SK-N-SH treated with all-trans-retinoic acid at 6 μM for 48 hours (cell line): ENCODE results near the gene CTBP2.

ENCODE experiments used
- ATAC-seq: fragments of 200-7000 bp; cut with Tn5 transposase; 3 replicates; pipeline ENCODE4 v1.9.1; 2020; ENCODE audit warnings: mild to moderate bottlenecking, moderate library complexity
- BACH2 ChIP-seq: fragments of 250-450 bp; sonication (Bioruptor Pico); IDR thresholded peaks from 2 replicates; pipeline ENCODE4 v1.9.0; 2021; ENCODE audit warnings: mild to moderate bottlenecking, borderline replicate concordance
- CREB5 ChIP-seq: fragments of 250-450 bp; sonication (Bioruptor Pico); IDR thresholded peaks from 2 replicates; pipeline ENCODE4 v1.5.1; 2020; ENCODE audit warnings: low read depth, mild to moderate bottlenecking, moderate library complexity
- CSDC2 ChIP-seq: fragments of 250-450 bp; sonication (Bioruptor Pico); IDR thresholded peaks from 2 replicates; pipeline ENCODE4 v1.5.0; 2020; ENCODE audit warnings: mild to moderate bottlenecking, moderate library complexity
- ESRRG ChIP-seq: fragments of 250-450 bp; sonication (Bioruptor Pico); IDR thresholded peaks from 2 replicates; pipeline ENCODE4 v1.6.1; 2021; ENCODE audit warnings: mild to moderate bottlenecking
- ISL1 ChIP-seq: fragments of 250-450 bp; sonication (Bioruptor Pico); IDR thresholded peaks from 2 replicates; pipeline ENCODE4 v2.1.2; 2022; ENCODE audit warnings: mild to moderate bottlenecking, moderate library complexity
- OSR1 ChIP-seq: fragments of 250-450 bp; sonication (Bioruptor Pico); IDR thresholded peaks from 2 replicates; pipeline ENCODE4 v1.8.0; 2022; ENCODE audit warnings: moderate library complexity, mild to moderate bottlenecking, inconsistent platforms
- PATZ1 ChIP-seq: fragments of 250-450 bp; sonication (Bioruptor Pico); IDR thresholded peaks from 2 replicates; pipeline ENCODE4 v1.8.0; 2020; ENCODE audit warnings: mild to moderate bottlenecking, moderate library complexity, borderline replicate concordance
- PPARA ChIP-seq: fragments of 250-450 bp; sonication (Bioruptor Pico); IDR thresholded peaks from 2 replicates; pipeline ENCODE4 v1.5.0; 2020; ENCODE audit warnings: mild to moderate bottlenecking, borderline replicate concordance
- SNAI2 ChIP-seq: fragments of 250-450 bp; sonication (Bioruptor Pico); IDR thresholded peaks from 2 replicates; pipeline ENCODE4 v1.5.0; 2020; ENCODE audit warnings: mild to moderate bottlenecking, moderate library complexity
- TCF4 ChIP-seq: fragments of 250-450 bp; sonication (Bioruptor Pico); IDR thresholded peaks from 2 replicates; pipeline ENCODE4 v1.8.0; 2021; ENCODE audit warnings: mild to moderate bottlenecking, moderate library complexity, borderline replicate concordance
- TOX ChIP-seq: fragments of 250-450 bp; sonication (Bioruptor Pico); IDR thresholded peaks from 2 replicates; pipeline ENCODE4 v1.8.0; 2021; ENCODE audit warnings: mild to moderate bottlenecking, moderate library complexity, borderline replicate concordance
- TSHZ2 ChIP-seq: fragments of 250-450 bp; sonication (Bioruptor Pico); IDR thresholded peaks from 2 replicates; pipeline ENCODE4 v1.5.0; 2020; ENCODE audit warnings: mild to moderate bottlenecking, moderate library complexity
- ZC3H10 ChIP-seq: fragments of 250-450 bp; sonication (Bioruptor Pico); IDR thresholded peaks from 2 replicates; pipeline ENCODE4 v1.5.1; 2021; ENCODE audit warnings: mild to moderate bottlenecking, moderate library complexity
- ZFP3 ChIP-seq: fragments of 250-450 bp; sonication (Bioruptor Pico); IDR thresholded peaks from 2 replicates; pipeline ENCODE4 v1.5.0; 2020; ENCODE audit warnings: mild to moderate bottlenecking, moderate library complexity
- ZFP30 ChIP-seq: fragments of 450-650 bp; formaldehyde crosslinking; IDR thresholded peaks from 2 replicates; pipeline ENCODE4 v1.5.0; 2022; ENCODE audit warnings: mild to moderate bottlenecking, moderate library complexity
- ZNF565 ChIP-seq: fragments of 450-650 bp; formaldehyde crosslinking; conservative IDR thresholded peaks from 2 replicates; pipeline ENCODE4 v1.5.0; 2020; ENCODE audit warnings: low read depth, mild to moderate bottlenecking, moderate library complexity
- ZNF70 ChIP-seq: fragments of 450-650 bp; formaldehyde crosslinking; IDR thresholded peaks from 2 replicates; pipeline ENCODE4 v1.5.0; 2020; ENCODE audit warnings: mild to moderate bottlenecking, moderate library complexity
- ZNF8 ChIP-seq: fragments of 450-650 bp; formaldehyde crosslinking; IDR thresholded peaks from 2 replicates; pipeline ENCODE4 v1.5.0; 2020; ENCODE audit warnings: mild to moderate bottlenecking, moderate library complexity
- TF ChIP-seq, protein P1 (sequence below): fragments of 250-450 bp; sonication (Bioruptor Pico); IDR thresholded peaks from 2 replicates; pipeline ENCODE4 v1.8.0; 2021; ENCODE audit warnings: low read depth, mild to moderate bottlenecking, moderate library complexity, borderline replicate concordance

CTBP2 gene

DNA sequence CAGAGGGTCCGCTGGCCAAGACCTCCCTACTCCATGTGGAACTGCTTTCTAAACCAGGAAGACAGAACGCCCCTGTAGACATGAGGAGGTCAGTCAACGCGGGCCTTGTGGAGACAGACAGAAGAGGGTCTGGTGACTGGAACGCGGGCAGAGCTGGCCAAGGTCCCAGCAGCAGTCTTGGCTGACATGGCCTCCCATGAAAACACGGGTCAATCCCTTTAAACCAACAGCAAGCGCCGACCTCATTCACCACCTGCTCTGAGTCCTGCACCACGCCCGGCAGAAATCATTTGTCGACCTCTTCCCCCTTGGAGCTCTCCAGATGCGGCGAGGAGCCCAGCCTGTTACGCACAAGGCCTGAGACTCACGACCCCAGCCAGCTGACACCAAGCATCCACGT, 140.0 kb downstream of the CTBP2 start:
- TF ChIP-seq SNAI2 (CRISPR knock-in tag) (no peak), ZNF8 (CRISPR knock-in tag) (no peak), BACH2 (CRISPR knock-in tag) (no peak), PPARA (CRISPR knock-in tag) (no peak), ZFP30 (CRISPR knock-in tag) (no peak), PATZ1 (CRISPR knock-in tag) (no peak)
- TF ChIP-seq, protein P1, sequence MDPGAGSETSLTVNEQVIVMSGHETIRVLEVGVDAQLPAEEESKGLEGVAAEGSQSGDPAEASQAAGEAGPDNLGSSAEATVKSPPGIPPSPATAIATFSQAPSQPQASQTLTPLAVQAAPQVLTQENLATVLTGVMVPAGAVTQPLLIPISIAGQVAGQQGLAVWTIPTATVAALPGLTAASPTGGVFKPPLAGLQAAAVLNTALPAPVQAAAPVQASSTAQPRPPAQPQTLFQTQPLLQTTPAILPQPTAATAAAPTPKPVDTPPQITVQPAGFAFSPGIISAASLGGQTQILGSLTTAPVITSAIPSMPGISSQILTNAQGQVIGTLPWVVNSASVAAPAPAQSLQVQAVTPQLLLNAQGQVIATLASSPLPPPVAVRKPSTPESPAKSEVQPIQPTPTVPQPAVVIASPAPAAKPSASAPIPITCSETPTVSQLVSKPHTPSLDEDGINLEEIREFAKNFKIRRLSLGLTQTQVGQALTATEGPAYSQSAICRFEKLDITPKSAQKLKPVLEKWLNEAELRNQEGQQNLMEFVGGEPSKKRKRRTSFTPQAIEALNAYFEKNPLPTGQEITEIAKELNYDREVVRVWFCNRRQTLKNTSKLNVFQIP (CRISPR knock-in tag): no peak
- no peak for ATAC-seq

GRCh38 chr10:125018576-125019143, 141.7 kb downstream of the CTBP2 start:
- ATAC-seq: no peak
- TF ChIP-seq ISL1 (CRISPR knock-in tag): no peak
- TF ChIP-seq TSHZ2: no peak
- no peak for TF ChIP-seq CSDC2
- no peak for TF ChIP-seq ZNF8 (CRISPR knock-in tag)
- TF ChIP-seq PPARA (CRISPR knock-in tag): no peak
- TF ChIP-seq ESRRG: no peak
- TF ChIP-seq TOX (CRISPR knock-in tag): no peak
- no peak for TF ChIP-seq ZFP3 (CRISPR knock-in tag)
- TF ChIP-seq ZFP30 (CRISPR knock-in tag): no peak
- no peak for TF ChIP-seq TCF4 (CRISPR knock-in tag)
- no peak for TF ChIP-seq ZNF70 (CRISPR knock-in tag)

DNA sequence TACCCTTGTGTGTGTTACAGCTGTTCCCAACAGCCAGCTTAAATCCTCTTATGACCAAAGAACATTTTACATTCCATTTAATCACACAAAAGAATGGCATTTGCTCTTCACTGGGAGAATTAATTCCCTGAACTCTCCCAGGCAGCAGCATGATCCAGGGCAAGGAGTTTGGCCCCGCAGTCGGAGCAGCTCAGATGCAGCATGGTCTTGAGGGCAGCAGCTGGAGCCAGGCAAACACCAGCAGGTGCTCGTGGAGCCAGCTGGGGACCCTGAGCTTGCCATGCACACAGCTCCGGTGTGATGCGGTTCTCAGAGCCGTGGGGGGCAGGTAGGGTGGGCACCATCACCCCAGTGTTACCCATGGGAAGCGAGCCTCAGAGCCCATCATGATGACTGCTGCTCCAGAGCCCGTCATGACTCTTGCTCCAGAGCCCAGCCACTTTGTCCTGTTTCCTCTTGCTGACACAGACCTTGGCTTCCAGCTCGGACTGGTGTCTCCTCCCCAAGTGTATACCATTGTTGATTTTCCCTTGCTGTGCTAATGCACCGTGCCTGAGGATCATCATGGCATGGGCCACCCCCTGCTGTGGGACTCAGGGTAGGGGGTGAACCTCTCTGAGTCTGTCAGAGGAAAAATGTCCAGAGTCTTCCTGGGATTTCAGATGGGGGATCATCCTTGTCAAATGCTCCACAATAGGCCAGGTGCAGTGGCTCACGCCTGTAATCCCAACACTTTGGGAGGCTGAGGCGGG, 142.6 kb downstream of the CTBP2 start:
- no peak for ATAC-seq
- TF ChIP-seq OSR1 (CRISPR knock-in tag) (no peak), PATZ1 (CRISPR knock-in tag) (no peak), CREB5 (CRISPR knock-in tag) (no peak), ZNF8 (CRISPR knock-in tag) (no peak), TCF4 (CRISPR knock-in tag) (no peak), ZC3H10 (CRISPR knock-in tag) (no peak), PPARA (CRISPR knock-in tag) (no peak), ZNF565 (CRISPR knock-in tag) (no peak), ZNF70 (CRISPR knock-in tag) (no peak), CSDC2 (no peak), TOX (CRISPR knock-in tag) (no peak), ISL1 (CRISPR knock-in tag) (no peak), BACH2 (CRISPR knock-in tag) (no peak)
- TF ChIP-seq, protein P1 (CRISPR knock-in tag): no peak
